Measurements from ENCODE around the gene PRPF39.
"Not testable (repeated sequence)": the region's sequence is repeated elsewhere in the genome, so short reads cannot be mapped to it uniquely, and the experiment has no call there.

The PRPF39 gene

DNA sequence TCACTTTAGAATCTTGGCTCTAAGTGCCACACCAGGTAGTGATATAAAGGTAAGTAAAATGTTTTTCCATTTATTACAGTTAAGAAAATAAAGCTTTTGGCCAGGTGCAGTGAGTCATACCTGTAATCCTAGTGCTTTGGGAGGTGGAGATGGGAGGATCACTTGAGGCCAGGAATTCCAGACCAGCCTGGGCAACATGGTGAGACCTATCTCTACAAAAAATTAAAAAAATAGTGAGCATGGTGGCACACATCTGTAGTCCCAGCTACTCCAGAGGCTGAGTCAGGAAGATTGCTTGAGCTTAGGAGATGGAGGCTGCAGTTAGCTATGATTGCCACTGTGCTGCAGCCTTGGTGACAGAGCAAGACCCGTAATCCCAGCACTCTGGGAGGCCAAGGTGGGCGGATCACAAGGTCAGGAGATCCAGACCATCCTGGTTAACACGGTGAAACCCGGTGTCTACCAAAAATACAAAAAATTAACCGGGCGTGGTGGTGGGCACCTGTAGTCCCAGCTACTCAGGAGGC lies 56.8 kb downstream of the PRPF39 start:
- DNase-seq, result no peak

DNA sequence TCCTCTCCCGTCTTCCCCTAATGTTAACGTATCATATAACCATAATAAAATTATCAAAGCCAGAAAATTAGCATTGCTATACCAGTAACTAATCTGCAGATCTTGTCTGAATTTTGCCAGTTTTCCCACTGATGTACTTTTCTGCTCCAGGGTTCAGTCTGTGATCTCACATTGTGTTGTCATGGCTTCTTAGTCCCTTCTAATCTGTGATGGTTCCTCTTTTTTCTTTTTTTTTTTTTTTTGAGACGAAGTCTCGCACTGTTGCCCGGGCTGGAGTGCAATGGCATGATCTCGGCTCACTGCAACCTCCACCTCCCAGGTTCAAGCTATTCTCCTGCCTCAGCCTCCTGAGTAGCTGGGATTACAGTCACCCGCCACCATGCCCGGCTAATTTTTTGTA lies 58.2 kb downstream of the PRPF39 start:
- DNase-seq, result not testable (repeated sequence)

DNA sequence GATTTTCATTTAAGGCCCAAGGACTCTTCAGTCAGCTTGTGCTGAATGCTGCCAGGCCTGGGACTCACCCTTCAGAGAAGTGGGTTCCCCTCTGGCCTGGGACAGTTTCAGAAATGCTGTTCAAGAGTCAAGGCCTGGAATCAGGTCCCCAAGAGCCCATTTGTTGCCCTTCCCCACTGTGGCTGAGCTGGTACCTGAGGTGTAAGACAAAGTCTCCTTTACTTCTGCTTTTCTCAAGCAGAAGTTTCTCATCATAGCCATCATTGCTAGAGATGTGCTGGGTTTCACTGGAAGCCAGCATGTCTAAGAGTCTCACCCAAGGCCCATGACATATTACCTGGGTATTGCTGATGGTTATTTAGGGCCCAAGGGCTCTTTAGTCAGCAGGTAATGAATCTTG lies 60.7 kb downstream of the PRPF39 start:
- DNase-seq, result no peak

DNA sequence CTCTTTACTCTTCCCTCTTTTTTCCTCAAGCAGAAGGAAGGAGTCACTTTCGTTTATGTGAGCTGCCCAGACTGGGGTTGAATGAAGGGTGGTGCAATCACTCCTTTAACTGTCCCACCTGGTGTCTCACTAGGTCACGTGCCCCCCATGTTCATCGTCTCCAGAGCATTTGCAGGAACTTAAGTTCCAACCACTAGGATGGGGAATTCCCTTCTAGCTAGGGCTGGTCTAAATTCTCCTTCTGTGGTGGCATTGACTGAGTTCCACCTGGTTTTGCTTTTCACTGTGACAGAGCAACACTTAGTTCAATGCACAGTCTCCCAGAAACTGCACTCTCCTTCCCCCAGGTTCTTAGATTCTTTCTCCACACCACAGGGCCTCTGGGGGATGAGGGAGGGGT lies 61.3 kb downstream of the PRPF39 start:
- DNase-seq, result no peak

DNA sequence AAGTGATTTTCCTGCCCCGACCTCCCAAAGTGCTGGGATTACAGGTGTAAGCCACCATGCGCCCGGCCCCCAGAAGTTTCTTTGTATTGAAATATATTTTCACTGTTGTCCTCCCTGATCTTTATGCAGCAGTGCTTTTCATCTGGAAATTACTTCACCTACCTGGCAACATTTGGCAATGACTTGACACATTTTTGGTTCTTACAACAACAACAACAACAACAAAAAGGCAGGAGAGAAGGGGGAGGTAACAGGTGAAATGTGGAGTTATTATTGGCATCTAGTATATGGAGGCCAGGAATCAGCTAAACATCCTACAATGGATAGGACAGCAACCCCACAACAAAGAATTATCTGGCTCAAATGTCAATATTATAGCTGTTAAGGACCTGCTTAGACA lies 65.7 kb downstream of the PRPF39 start:
- DNase-seq, result no peak

DNA sequence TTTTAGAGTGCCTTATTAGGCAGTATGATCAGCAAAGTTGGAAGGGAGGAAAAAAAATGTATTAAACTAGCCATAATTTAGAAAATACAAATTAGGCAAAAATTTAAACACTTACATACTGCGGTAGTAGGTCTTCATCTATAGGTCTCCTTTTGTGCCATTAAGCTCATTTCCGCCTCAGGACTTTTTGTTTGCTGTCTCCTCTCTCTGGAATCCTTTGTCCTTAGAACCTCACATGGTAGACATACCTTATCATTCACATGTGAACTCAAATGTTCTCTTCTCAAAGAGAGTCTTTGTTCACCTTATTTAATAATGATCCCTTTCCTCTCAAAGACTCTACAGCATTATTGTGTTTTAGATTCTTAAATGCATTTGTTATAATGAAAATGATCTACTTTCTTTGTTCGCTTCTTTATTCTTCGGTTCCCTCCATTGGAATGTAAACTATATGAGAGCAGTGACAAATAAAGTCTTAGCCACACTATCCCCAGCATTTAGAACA lies 66.5 kb downstream of the PRPF39 start:
- DNase-seq, result no peak

DNA sequence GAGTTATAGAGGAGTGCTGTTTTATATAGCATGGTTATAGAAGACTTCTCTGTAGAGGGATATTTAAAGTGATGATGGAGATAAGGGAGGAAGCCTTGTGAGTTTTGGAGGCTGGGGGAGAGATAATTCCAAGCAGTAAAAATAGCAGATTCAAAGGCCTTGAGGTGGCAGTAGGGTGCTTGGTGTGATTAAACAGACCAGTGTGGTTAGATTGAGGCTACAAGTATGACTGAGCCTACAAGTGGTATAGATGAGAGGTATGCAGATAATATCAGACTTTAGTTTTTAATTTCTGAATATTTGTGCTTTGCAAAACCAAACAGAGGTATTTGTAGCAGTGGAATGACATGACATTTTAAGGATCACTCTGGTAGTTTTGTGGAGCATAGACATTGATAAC lies 72.2 kb downstream of the PRPF39 start:
- no peak for DNase-seq

All from DMS79 treated with DMSO at 0.1 percent for 48 hours (cell line).